Peyer's patch (tissue), 4 donors: ENCODE measurements around the gene FUOM. TPM values are rescaled to one million over a fixed set of nuclear protein-coding genes. Genes with fewer than 3 reads are reported as not detected.

Experiments
- DNase-seq, 3 donors: peaks; one replicate each; pipeline ENCODE4 v3.0.0-alpha.2; 2017 to 2019
- H3K27ac ChIP-seq, 4 donors: fragments of 200-600 bp; sonication (generic); one replicate each; pipeline ENCODE4 v1.5.1; 2016 to 2019
- H3K27me3 ChIP-seq, 2 donors: fragments of 200-600 bp; sonication (generic); one replicate each; pipeline ENCODE4 v1.5.1; 2019
- H3K36me3 ChIP-seq, 3 donors: fragments of 200-600 bp; sonication (generic); one replicate each; pipeline ENCODE4 v1.5.1; 2016 to 2019
- H3K4me1 ChIP-seq, 4 donors: fragments of 200-600 bp; sonication (generic); one replicate each; pipeline ENCODE4 v1.5.1; 2016 to 2019
- H3K4me3 ChIP-seq, 4 donors: fragments of 200-600 bp; sonication (generic); 1 replicate in 3 of 4; 2 replicates in 1 of 4; pipeline ENCODE4 v1.5.1; 2016 to 2019; ENCODE audit warnings: mild to moderate bottlenecking in 1 of 4
- H3K9me3 ChIP-seq, 4 donors: fragments of 200-600 bp; sonication (generic); one replicate each; pipeline ENCODE4 v1.5.1; 2016 to 2019; ENCODE audit warnings: mild to moderate bottlenecking in 1 of 4
- POLR2A ChIP-seq, 2 donors: fragments of 450-650 bp; IDR thresholded peaks; one replicate each; pipeline ENCODE4 v1.5.1; 2017; ENCODE audit warnings: antibody characterized with exemption in 2 of 2, mild to moderate bottlenecking in 2 of 2, moderate library complexity in 2 of 2
- total RNA-seq, 4 donors: library from RNA; depleted of rRNA; stranded (reverse); fragments of >200 nt; gene quantifications; one replicate each; pipeline ENCODE4 v1.1.0, GENCODE V29; 2016
- TF ChIP-seq, protein P1 (sequence below), 6 experiments: fragments of 450-650 bp in 4 of 6; fragments of 200-600 bp in 2 of 6; sonication (generic) in 1 of 6; IDR thresholded peaks; one replicate each; pipeline ENCODE4 v1.5.1; 2017 to 2019; ENCODE audit warnings: antibody characterized with exemption in 6 of 6, mild to moderate bottlenecking in 3 of 6, moderate library complexity in 1 of 6

FUOM gene
- total RNA-seq, 4 donors from 2014 or later, result 88.3 to 214 (median 163) TPM

- Histone ChIP-seq H3K9me3 (no peaks in the 10 kb centered on the region), H3K27ac (no peak overlapping the region), H3K4me3 (no peak overlapping the region), H3K4me1 (peaks cover 0 to 11% (median 7%) of the 10 kb centered on the region in 4 donors), H3K27me3 (no peaks in the 10 kb centered on the region), H3K36me3 (peaks cover 0 to 53% (median 0%) of the 10 kb centered on the region in 3 donors)
- TF ChIP-seq, protein P1, sequence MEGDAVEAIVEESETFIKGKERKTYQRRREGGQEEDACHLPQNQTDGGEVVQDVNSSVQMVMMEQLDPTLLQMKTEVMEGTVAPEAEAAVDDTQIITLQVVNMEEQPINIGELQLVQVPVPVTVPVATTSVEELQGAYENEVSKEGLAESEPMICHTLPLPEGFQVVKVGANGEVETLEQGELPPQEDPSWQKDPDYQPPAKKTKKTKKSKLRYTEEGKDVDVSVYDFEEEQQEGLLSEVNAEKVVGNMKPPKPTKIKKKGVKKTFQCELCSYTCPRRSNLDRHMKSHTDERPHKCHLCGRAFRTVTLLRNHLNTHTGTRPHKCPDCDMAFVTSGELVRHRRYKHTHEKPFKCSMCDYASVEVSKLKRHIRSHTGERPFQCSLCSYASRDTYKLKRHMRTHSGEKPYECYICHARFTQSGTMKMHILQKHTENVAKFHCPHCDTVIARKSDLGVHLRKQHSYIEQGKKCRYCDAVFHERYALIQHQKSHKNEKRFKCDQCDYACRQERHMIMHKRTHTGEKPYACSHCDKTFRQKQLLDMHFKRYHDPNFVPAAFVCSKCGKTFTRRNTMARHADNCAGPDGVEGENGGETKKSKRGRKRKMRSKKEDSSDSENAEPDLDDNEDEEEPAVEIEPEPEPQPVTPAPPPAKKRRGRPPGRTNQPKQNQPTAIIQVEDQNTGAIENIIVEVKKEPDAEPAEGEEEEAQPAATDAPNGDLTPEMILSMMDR (IDR thresholded peaks at IDR 0.05), result no peak
- no peak for TF ChIP-seq POLR2A (IDR thresholded peaks at IDR 0.05)
- DNase-seq, result peak in 1 of 3 donors; percentile 41
Observed at GRCh38 chr10:133396035-133396624, 38.3 kb upstream of the FUOM start.

- H3K4me3 ChIP-seq, result peak overlapping the region; percentile 70 to 84 (median 74)
- H3K27me3 ChIP-seq, result no peaks in the 10 kb centered on the region
- no peaks in the 10 kb centered on the region for H3K9me3 ChIP-seq
- H3K36me3 ChIP-seq, result peaks cover 0 to 48% (median 0%) of the 10 kb centered on the region in 3 donors
- peak in 2 of 3 donors; percentile 45 to 52 for DNase-seq
- H3K4me1 ChIP-seq, result peaks cover 0 to 15% (median 9%) of the 10 kb centered on the region in 4 donors
- TF ChIP-seq, protein P1 (IDR thresholded peaks at IDR 0.05), result no peak
- no peak for TF ChIP-seq POLR2A (IDR thresholded peaks at IDR 0.05)
- peak overlapping the region; percentile 85 to 90 (median 88) for H3K27ac ChIP-seq
Observed at GRCh38 chr10:133394801-133395221, 37.0 kb upstream of the FUOM start.

GRCh38 chr10:133394064-133394663, 36.3 kb upstream of the FUOM start, which contains the start of gene MTG1:
Gene MTG1, plus strand, starts transcription at chr10:133394157. Its CDS starts 64 bp downstream, at chr10:133394221.
- H3K36me3 ChIP-seq, result peaks cover 0 to 47% (median 0%) of the 10 kb centered on the region in 3 donors
- DNase-seq, result peak; percentile 88 to 97 (median 96)
- TF ChIP-seq POLR2A (IDR thresholded peaks at IDR 0.05), result peak; percentile 71 to 72
- TF ChIP-seq, protein P1 (IDR thresholded peaks at IDR 0.05), result peak in 5 of 6 experiments; percentile 17 to 64 (median 52)
- H3K4me3 ChIP-seq, result peak within 1 kb of the TSS; percentile 70 to 84 (median 74)
- H3K27ac ChIP-seq, result peak within 1 kb of the TSS; percentile 85 to 90 (median 88)
- H3K27me3 ChIP-seq, result no peaks in the 10 kb centered on the region
- H3K4me1 ChIP-seq, result peaks cover 0 to 15% (median 9%) of the 10 kb centered on the region in 4 donors
- H3K9me3 ChIP-seq, result no peaks in the 10 kb centered on the region

GRCh38 chr10:133393401-133394063, 35.7 kb upstream of the FUOM start:
- no peaks in the 10 kb centered on the region for H3K27me3 ChIP-seq
- H3K4me3 ChIP-seq, result peak overlapping the region; percentile 70 to 84 (median 74)
- no peak for TF ChIP-seq POLR2A (IDR thresholded peaks at IDR 0.05)
- TF ChIP-seq, protein P1 (IDR thresholded peaks at IDR 0.05), result no peak
- peak in 1 of 3 donors; percentile 46 for DNase-seq
- H3K27ac ChIP-seq, result peak overlapping the region; percentile 85 to 90 (median 88)
- H3K9me3 ChIP-seq, result no peaks in the 10 kb centered on the region
- peaks cover 0 to 41% (median 0%) of the 10 kb centered on the region in 3 donors for H3K36me3 ChIP-seq
- H3K4me1 ChIP-seq, result peaks cover 0 to 15% (median 9%) of the 10 kb centered on the region in 4 donors

GRCh38 chr10:133391761-133392518, 34.1 kb upstream of the FUOM start:
- TF ChIP-seq, protein P1 (IDR thresholded peaks at IDR 0.05), result no peak
- no peak for TF ChIP-seq POLR2A (IDR thresholded peaks at IDR 0.05)
- no peak overlapping the region for H3K4me3 ChIP-seq
- DNase-seq, result peak in 1 of 3 donors; percentile 47
- H3K27me3 ChIP-seq, result no peaks in the 10 kb centered on the region
- H3K4me1 ChIP-seq, result peaks cover 0 to 15% (median 9%) of the 10 kb centered on the region in 4 donors
- no peaks in the 10 kb centered on the region for H3K9me3 ChIP-seq
- H3K27ac ChIP-seq, result peak overlapping the region in 2 of 4 donors; percentile 86 to 92
- peaks cover 0 to 29% (median 0%) of the 10 kb centered on the region in 3 donors for H3K36me3 ChIP-seq
